NCI-H1417 treated with DMSO at 0.1 percent for 48 hours (cell line): Measurements from ENCODE around the gene ZC3H12A.

Experiments
- DNase-seq: peaks from one replicate; lab custom pipeline; 2025; lab: John Stamatoyannopoulos, UW

The ZC3H12A gene

DNA sequence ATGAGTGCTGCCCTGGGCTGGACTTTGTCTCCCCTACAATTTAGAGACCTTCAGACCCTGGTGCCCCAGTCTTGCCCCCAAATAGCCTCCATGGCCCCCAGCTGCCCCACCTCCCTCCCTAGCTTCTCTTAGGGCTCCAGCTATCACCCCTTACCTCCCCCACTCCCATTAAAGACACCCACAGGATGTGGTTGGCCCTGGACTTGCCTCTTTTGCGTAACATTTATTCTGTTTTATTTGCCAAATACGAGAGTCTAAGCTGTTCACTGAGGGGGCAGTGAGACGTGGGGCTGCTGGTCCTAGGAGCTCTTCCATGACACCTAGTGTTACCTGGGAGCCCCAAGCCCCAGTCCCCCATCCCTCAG lies 4.5 kb downstream of the ZC3H12A start:
- no peak for DNase-seq

DNA sequence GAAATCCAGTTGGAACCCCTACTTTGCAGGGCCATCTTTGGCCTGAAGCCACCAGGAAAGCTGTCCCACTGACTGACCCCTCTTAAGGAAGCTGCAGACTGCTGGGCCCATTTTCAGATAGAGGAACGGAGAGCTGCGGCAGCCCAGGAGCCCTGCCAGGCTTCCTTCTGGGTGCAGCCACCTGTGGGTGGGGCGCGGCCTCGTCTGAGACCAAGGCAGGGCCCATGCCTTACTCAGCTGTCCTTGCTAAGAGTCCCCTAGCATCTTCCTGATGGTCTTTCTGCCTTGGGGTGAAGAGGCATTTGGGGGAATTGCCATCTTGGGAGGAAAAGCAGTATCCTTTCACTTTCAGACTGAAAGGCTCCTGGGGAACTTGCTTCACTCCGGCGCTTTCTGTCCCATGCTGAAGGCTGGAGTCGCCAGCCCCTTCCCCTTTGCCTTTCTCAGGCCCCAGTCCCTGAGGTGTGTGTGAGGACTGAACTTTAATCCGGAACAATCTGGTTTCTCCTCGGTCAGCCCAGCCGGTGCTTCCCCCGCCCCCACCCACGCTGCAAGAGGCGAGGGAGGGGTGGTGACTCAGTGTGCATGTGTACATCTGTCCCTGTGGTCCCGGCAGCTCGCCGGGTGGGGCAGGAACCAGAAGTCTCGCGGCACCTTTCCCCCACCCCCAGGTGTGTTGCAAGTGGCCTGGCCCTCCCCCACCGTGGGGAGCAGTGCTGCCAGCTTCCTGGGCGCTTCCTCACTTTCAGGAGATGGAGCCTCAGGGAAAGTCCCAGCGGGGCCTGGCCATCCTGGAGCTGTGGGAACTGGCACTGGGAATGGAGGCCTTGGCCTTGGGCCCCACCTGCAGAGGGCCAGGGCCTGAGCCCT lies 5.1 kb downstream of the ZC3H12A start:
- no peak for DNase-seq

DNA sequence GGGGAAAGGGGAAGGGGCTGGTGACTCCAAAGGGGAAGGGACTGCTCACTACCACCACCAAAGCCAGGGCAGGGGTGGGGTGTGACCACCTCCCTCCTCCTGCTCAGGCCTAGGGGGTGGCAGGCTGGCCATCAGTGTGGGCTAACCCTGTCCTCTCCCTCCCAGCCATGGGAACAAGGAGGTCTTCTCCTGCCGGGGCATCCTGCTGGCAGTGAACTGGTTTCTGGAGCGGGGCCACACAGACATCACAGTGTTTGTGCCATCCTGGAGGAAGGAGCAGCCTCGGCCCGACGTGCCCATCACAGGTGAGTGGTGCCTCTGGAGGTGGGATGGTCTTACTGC lies 5.7 kb downstream of the ZC3H12A start:
- no peak for DNase-seq

DNA sequence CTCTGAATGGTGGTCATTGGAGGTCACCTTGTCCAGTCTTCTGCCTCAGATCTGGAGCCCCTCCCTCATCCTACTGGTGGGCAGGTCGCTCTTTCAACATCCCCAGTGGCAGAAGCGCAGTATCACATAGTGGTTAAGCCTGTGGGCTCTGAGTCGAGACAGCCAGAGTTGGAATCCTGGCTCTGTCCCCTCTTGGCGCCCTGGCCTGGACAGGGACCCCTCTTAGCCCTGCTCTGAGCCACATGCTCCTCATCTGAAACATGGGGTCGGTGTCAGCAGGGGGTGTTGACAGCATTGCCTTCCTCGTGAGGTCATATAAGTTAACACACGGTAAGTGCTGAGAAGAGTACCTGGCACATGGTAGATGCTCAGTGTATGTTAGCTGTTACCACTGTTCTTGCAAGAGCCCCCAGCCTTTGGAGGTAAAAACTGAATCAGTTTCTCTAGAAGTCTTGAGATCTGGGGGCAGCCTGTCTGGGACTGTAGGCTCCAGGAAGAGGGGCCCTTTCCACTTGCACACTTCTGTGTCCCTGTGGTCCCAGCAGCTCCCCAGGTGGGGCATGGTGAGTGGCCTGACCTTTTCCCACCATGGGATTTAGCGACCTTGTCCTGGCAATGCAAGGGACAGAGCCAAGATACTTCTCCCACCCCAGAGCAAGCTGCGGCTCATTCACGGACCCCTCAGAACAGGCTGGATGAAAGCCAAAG lies 6.4 kb downstream of the ZC3H12A start:
- no peak for DNase-seq

DNA sequence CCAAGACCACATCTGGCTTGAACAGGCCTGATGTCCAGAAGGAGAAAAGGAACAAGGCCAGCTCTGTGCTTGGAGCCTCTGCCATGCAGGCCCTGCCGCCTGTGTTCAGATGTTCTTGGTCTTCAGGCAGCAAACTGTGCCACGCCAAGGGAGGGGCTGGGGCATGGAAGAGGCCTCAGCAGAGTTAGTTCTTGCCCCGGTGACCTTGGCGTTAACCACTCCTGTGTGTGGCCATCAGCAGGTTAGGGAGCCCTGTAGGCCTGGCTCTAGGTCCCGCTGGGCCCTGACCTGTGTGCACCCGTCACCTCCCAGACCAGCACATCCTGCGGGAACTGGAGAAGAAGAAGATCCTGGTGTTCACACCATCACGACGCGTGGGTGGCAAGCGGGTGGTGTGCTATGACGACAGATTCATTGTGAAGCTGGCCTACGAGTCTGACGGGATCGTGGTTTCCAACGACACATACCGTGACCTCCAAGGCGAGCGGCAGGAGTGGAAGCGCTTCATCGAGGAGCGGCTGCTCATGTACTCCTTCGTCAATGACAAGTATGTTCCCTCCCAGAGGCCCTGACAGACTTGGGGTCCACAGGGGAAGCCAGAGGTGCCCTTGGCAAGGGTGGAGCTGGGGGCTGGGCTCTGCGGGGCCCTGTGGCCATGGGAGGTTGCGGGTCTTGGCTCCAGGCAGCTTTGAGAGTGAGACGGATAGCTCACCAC lies 7.1 kb downstream of the ZC3H12A start:
- no peak for DNase-seq

DNA sequence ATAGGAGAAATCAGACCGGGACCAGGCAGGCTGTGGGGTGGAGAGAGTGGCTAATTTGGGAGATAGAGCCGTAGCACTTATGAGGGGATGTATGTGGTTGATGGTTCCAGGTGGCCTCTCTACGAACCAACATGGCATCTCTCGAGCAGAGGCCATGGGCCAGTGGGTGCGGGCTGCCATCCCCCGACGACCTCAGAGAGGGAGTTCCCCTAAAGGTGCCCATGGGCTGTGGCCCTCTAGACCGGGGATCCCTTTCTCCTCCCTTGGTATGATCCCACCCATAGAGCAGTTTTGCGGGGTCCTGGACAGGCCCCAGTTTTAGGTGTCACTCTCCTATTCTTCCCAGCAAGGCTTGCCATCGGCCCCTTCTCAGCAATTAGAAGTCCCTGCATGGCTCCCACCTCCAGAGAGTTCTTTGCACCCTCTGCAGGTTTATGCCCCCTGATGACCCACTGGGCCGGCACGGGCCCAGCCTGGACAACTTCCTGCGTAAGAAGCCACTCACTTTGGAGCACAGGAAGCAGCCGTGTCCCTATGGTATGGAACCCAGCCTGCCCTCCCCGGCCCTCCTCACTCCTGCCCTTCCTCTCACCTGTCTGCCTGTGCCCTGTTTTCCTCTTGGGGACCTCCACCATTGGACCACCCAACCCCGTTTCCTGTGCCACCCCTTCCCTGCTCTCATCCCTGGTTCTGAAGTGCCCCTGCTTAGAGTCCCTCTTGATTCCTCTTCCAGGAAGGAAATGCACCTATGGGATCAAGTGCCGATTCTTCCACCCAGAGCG lies 7.8 kb downstream of the ZC3H12A start:
- DNase-seq: no peak

DNA sequence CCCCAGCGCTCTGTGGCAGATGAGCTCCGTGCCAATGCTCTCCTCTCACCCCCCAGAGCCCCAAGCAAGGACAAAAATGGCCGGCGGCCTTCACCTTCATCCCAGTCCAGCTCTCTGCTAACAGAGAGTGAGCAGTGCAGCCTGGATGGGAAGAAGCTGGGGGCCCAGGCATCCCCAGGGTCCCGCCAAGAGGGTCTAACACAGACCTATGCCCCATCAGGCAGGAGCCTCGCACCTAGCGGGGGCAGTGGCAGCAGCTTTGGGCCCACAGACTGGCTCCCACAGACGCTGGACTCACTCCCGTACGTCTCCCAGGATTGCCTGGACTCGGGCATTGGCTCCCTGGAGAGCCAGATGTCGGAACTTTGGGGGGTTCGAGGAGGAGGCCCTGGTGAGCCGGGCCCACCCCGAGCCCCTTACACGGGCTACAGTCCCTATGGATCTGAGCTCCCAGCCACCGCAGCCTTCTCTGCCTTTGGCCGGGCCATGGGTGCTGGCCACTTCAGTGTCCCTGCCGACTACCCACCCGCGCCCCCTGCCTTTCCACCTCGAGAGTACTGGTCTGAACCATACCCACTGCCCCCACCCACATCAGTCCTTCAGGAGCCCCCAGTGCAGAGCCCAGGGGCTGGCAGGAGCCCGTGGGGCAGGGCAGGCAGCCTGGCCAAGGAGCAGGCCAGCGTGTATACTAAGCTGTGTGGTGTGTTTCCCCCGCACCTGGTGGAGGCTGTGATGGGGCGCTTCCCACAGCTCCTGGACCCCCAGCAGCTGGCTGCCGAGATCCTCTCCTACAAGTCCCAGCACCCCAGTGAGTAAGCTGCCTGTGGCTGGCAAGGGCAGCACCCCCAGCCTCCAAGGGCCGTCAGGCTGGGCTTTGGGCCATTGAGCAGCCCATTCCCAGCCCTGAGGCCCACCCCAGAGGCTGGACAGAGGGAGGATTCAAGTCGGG lies 8.7 kb downstream of the ZC3H12A start:
- DNase-seq: no peak

DNA sequence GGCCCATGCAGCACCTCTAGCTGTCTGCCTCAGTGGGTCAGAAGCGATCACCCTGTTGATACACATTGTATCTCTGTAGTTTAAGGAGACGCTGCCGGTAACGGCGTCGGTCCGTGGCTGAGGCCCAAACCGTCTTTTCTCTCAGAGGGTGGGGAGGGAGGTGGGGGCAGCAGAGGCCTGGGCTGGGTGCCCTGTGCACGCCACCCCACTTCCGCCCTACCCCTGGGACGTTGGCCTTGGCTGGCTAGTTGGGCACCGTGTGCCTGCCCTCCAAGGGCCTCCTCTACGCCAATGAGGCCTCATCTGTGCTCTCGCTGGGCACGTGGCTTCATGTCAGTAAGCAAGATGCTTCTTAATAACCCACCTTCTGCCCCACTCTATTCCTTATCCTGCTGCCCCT lies 9.4 kb downstream of the ZC3H12A start:
- no peak for DNase-seq

DNA sequence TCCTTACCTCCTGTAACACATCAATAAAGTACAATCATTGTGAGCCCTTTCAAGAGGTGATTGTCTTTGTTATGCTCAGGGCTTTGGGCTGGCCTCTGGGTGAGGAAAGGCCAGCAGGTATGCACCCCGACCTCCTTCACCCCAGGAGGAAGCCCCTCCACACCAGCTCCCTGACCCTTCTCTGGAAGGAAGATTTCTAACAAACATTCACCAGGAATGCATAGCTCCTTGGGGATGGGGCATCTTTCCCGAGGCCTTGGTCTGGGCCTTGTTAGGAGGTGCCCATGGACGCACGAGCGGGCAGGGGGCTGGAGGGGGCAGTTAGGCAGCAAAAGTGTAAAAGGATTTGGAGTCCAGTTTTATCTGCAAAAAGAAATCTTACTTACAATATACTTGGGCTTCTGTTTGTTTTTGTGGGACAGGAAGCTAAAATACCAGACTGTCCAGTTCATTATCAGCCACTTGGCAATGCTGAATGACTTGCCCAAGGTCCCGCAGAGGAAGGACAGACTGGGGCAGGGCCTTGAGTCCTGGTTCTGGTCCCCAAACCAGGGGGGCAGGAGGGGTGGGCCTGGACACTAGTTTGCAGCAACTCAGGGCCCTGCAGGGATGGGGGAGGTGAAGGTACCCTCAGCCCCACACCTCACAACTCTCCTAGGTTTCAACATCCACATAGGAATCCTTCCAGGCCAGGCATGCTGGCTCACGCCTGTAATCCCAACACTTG lies 10.1 kb downstream of the ZC3H12A start:
- no peak for DNase-seq

DNA sequence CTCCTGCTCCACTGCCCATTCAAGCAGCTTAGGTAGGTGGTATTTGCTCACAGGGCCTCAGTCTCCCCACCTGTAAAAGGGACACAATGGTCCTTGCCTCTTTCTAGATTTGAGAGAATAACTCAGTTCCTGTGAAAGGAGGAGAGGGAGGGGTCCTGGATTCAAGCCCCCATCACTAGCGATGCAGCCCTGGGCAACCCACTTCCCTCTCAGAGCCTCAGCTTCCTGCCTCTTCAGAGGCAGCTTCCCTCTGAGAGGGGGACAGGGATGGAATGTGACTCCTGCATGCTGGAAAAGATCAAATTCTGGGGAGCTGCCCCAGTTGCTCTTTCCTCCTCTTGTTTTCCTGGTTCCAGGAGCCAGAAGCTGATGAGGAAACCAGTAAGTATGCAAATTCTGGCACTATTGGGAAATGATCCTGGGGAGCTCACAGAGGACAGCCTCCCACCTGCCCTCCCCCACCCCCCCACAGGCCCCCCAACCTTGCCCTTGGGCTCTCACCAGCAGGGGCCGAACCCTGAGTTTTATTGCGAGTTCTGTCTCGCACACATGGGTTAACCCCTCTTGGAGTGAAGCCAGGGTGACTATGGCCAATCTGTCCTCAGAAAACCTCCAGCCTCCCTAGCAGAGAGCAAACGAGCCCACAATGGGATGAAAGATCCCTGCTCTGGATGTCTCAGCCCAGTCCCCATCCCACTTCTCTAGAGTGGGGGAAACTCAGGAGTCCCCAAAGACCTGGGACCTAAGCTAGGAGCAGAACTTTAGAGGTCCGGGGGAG lies 11.7 kb downstream of the ZC3H12A start:
- DNase-seq: no peak

DNA sequence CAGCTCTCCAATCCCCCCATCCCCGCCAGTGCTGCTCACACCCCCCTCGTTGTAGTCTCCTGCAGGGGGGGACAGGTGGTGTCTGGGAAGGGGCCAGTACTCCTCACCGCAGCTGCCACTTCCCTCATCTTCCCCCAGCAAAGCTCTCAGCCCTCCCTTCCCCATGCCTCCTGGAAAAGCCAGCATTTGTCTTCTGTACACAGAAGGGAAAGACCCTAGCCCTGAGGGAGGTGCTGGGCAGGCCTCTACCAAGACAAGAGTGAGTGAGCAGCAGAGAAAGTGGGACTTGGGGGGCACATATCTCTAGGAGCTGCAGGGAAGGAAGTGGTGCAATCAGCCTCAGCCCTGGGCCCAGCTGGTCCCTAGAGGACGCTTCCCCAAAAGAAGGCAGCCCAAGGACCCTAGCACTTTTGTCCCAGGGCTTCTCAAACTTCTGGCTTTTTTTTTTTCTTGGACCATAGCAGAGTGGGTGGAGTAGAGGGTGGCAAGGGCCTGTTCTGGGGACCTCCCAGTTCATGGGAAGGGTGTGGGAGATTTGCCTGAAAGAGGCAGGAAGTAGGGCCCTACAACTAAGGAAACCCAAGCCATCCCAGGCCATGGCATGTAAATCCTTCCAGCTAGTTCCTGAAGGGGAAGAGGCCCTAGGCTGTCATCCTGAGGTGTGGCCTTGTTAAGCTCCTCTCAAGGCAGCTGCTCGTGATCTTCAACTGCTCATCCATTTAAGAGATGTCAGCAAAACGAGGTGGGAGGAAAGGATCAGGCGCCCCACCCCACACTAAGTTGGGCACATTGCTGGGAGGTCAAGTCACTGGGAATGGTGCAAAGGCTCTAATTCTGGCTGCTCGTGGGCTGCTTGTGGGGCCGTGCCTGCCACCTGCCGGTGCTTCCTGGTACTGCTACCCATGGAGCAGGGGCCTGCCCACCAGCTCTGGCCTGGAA lies 12.6 kb downstream of the ZC3H12A start:
- no peak for DNase-seq

DNA sequence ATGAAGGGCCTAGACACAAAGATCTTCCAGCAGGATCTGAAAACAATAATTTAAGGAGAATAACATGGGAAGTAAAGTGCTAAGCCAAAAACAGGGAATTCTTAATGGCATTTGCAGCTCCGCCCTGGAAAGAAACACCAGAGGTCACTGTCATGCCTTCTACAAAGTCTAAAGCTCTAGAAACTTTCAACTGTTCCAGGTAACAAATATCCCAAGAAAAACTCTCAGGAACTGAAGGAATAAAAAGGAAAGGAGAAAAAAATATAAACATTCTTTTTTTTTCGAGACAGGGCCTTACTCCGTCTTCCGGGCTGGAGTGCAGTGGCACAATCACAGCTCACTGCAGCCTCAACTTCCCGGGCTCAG lies 13.2 kb downstream of the ZC3H12A start:
- no peak for DNase-seq

DNA sequence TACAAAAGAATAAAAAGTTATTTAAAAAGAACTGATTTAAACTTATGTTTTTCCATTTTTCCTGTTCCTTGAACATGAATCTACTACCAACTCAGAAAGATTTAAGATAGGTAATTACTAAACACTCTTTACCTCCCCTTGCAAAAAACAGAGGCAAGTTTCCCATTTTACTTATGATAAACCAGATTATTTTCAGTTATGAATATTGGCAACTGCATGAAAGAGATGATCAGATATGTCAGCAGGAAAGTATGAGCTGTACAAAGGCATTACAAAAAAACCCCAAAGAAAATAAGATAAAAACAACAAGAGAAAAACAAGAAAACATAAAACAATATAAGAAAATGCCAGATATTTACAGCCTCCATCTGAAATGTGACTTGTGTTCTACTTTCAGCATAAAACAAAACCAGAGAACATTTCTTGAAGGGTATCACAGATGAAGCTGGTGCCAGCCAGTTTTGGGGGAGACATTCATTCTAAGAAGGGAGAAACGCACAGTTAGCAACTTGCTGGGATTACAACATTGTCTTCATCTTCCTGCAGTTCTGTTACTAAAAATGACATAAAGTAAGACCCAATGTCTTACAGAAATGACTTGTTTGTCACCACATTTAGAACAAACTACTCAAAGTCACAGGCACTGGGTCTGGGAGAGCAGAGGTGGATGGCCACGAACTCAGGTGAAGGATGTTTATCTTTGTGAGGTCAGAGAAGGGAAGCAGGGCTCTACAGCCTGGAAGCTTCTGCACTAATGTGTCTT lies 19.1 kb downstream of the ZC3H12A start:
- no peak for DNase-seq

DNA sequence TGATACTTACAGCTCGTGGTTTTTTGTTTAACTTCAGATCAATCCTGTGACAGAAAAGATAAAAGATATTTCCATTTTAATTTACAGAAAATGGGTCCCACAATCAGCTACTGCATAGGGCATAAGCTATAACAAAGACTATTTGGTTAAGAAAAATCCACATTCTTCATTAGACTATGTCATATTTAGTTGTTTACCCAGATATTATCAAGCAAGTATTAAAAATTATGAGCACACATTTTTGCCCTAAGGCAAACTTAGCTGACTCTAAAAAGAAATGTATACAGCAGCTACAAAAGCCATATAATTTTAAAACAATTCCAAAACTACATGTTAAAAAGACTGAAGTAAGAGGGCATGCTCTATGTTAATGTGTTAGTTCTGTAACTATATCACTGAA lies 21.5 kb downstream of the ZC3H12A start:
- DNase-seq: no peak

DNA sequence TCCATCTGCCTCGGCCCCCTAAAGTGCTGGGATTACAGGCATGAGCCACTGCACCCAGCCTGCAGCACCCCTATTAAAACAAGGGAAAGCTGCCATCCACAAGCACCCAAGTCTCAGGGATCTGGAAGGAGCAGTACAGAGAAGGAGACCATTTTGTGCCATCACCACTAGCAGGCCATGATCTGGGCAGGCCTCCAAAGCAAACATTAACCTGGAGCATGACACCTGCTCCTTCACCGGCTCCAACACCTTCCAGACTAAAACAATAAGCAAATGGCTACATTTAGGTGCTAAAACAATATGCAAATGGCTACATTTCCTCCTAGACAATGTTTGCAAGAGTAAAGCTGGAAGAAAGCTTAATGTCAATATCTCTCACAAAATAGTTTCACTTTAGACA lies 23.5 kb downstream of the ZC3H12A start:
- peak; percentile 40 for DNase-seq

DNA sequence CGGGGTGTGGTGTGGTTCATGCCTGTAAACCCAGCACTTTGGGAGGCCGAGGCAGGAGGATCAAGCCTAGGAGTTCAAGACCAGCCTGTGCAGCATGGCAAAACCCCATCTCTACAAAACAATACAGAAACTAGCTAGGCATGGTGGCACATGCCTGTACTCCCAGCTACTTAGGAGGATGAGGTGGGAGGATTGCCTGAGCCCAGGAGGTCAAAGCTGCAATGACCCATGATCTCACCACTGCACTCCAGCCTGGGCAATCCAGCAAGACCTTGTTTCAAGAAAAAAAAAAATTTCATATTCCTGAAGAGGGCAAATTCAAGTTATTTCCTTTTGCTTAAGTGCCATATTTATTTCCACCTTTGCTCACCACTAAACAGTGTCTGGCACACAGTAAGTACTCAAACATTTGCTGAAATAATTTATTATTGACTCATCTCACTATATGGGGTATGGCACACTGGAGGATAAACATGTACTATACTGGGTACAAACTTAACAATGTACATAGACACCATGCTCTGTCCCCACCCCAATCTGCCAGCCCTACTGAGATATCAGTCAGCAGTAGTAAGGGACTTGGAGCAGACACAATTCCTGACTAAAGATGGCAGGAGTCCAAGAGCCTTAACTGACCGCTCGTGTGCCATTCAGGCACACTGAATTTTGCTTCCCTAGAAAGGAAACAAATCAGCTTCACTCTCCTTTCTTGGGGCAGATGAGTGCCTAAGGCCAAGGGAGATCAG lies 24.7 kb downstream of the ZC3H12A start:
- no peak for DNase-seq

DNA sequence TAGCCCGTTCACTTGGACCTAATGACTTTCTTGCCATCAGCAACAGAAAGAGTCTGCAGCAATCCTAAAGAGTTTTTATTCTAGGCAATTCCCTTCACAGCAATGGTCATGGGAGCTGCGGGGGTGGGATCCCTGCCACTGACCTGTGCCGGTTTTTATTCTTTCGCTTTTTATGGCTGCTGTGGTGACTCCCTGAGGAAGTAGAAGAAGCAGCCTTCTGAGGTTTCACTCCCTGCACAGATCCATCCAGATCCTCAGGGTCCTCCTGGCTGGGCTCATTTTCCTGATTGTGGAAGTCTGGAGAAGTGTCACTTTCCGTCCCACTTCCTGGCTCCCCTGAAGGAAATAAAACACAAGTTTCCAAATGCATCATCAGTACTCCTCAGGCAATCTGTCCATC lies 27.3 kb downstream of the ZC3H12A start:
- no peak for DNase-seq
